Measurements from ENCODE around the gene SLC6A5. TPM values are rescaled to one million over a fixed set of nuclear protein-coding genes. Genes with fewer than 3 reads are reported as not detected.

The SLC6A5 gene
- total and polyA plus RNA-seq, 2 donors (not counting 3 experiments of a cell fraction or from before 2014, with no cell fraction given): not detected

GRCh38 chr11:20594274-20595061 is 4.9 kb upstream of the SLC6A5 start:
- Histone ChIP-seq H3K36me3 (ENCODE audit: control insufficient read depth in 2 of 2, extremely low read depth in 1 of 2, insufficient read depth in 2 of 2, low read length in 2 of 2) (no peaks in the 10 kb centered on the region), H3K9me3 (replicated peaks; ENCODE audit: control insufficient read depth, insufficient read depth, low read length) (no peaks in the 10 kb centered on the region), H3K27me3 (ENCODE audit: control insufficient read depth in 2 of 2, insufficient read depth in 2 of 2, low read length in 2 of 2) (peaks cover 41 to 47% of the 10 kb centered on the region in 2 experiments), H3K4me2 (ENCODE audit: insufficient read depth, low read length) (no peak overlapping the region), H3K79me2 (ENCODE audit: control insufficient read depth, insufficient read depth, low read length) (no peaks in the 10 kb centered on the region), H2AFZ (ENCODE audit: low read depth, low read length) (no peak overlapping the region), H3K27ac (ENCODE audit: insufficient read depth, low read depth, low read length) (no peak overlapping the region), H4K20me1 (replicated peaks; ENCODE audit: control insufficient read depth, extremely low read depth, insufficient read depth, low read length) (no peaks in the 10 kb centered on the region), H3K9me1 (replicated peaks; ENCODE audit: control insufficient read depth, extremely low read depth, insufficient read depth, low read length) (no peaks in the 10 kb centered on the region), H3K4me1 (ENCODE audit: control insufficient read depth, extremely low read depth, insufficient read depth, low read length) (no peaks in the 10 kb centered on the region), H3K9ac (replicated peaks; ENCODE audit: extremely low read depth, insufficient read depth, low read length) (no peak overlapping the region), H3K4me3 (replicated peaks in 1 of 3; ENCODE audit: insufficient read depth in 1 of 3, low read depth in 1 of 3, low read length in 3 of 3) (no peak overlapping the region)
- CTCF ChIA-PET: interaction anchor here (2.0 kb wide), 1 partner anchor 15 kb away, joined by 6 read pairs; no protein-coding TSS in a partner anchor
- FAIRE-seq: no peak
- dilution Hi-C loops (cut with MboI; ENCODE audit: extremely low pct_ligation_motif_present, low sequenced_read_pairs): no loop called here
- DNase-seq (ENCODE audit: low read depth, low spot score): no peak
- POLR2A ChIA-PET: no interaction called here
- intact Hi-C loops (cut with micrococcal nuclease): no loop called here
- BruUV-seq (replicated peaks): no TSS peak
- TF ChIP-seq EZH2 (IDR thresholded peaks at IDR 0.05; ENCODE audit: borderline replicate concordance, low read depth, low read length, severe bottlenecking) (no peak), JUN (IDR thresholded peaks at IDR 0.05; ENCODE audit: borderline replicate concordance, insufficient read depth, insufficient read length, low read depth) (no peak), FOS (IDR thresholded peaks at IDR 0.05; ENCODE audit: borderline replicate concordance, insufficient read depth, low read length) (no peak), MYC (IDR thresholded peaks at IDR 0.05; ENCODE audit: low read depth, low read length) (no peak), POLR2AphosphoS5 (IDR thresholded peaks at IDR 0.05; ENCODE audit: insufficient read depth, low read depth, low read length) (no peak), GATA2 (IDR thresholded peaks at IDR 0.05; ENCODE audit: insufficient read depth, insufficient read length, low read depth, low read length) (no peak), POLR2A (IDR thresholded peaks at IDR 0.05; ENCODE audit: low read depth, low read length) (no peak)
- TF ChIP-seq, protein P1, sequence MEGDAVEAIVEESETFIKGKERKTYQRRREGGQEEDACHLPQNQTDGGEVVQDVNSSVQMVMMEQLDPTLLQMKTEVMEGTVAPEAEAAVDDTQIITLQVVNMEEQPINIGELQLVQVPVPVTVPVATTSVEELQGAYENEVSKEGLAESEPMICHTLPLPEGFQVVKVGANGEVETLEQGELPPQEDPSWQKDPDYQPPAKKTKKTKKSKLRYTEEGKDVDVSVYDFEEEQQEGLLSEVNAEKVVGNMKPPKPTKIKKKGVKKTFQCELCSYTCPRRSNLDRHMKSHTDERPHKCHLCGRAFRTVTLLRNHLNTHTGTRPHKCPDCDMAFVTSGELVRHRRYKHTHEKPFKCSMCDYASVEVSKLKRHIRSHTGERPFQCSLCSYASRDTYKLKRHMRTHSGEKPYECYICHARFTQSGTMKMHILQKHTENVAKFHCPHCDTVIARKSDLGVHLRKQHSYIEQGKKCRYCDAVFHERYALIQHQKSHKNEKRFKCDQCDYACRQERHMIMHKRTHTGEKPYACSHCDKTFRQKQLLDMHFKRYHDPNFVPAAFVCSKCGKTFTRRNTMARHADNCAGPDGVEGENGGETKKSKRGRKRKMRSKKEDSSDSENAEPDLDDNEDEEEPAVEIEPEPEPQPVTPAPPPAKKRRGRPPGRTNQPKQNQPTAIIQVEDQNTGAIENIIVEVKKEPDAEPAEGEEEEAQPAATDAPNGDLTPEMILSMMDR (IDR thresholded peaks at IDR 0.05; ENCODE audit: extremely low read depth in 1 of 2, insufficient read depth in 1 of 2, low read depth in 1 of 2, low read length in 2 of 2): no peak
- TF ChIP-seq, protein P2, sequence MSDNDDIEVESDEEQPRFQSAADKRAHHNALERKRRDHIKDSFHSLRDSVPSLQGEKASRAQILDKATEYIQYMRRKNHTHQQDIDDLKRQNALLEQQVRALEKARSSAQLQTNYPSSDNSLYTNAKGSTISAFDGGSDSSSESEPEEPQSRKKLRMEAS (IDR thresholded peaks at IDR 0.05; ENCODE audit: insufficient read depth, insufficient read length): no peak

Measured in endothelial cell of umbilical vein (primary cell).